ENCODE results near the gene CADM2.
"Not testable (repeated sequence)": the region's sequence is repeated elsewhere in the genome, so short reads cannot be mapped to it uniquely, and the experiment has no call there.

The CADM2 gene

DNA sequence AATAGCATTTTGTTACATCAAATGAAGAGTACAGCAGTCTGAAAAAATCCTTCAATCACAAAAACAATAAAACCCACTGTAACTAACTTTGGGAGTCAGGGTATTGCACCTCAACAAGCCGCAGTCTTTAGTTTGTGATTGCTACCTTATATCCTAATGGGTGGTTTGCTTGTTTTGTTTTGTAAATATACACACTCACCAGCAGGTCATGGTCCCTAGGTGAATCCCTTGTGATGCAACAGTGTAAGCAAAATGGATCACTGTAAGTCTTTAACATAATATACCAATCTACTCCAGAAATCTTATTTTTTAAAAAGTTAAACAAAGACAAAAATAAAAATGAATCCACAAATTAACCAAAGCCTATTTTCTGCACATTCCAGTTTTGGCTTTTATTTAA is 749.5 kb downstream of the CADM2 start:
- not testable (repeated sequence) for DNase-seq

DNA sequence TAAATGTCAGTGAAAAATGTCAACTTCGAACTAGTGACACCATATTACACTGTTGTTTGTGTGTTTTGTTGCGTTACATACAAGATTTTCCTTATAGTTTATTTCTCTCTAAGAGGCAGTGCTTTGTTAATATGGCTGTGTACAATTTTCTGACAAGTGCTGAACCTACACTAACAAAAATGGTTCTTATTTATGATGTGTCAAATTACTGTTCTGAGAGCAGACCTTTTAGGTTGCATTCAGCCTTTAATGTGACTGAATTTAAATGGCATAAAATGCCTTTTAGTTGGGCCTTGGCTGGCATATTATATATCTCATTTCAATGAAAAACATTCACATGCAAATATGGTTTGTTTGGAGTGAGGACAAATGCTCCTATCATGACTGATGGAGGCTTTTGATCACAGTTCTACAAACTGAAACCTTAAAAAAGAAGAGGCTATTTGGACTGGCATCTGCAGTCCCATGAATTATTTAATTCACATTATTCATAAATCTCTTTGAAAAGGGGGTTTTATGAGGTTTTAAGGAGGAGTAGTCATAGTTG is 750.6 kb downstream of the CADM2 start:
- peak; percentile 62 for DNase-seq

DNA sequence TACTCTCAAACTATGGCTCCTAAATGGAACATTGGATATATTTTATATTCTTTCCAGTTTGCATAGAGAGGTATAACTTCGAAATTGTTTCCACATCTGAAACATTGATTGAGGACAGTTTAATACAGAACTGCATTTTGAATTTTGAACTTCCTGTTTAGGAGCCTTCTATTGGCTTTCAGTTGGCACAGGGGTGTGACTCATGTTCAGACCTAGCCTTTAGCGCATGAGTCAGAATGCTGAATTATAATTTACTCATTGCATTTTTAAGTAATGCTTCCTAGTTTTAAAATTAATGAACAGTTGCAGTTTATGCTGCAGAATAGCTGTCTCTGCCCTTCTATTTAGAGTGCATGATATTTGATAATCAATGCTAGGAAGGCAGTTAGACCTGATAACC is 751.7 kb downstream of the CADM2 start:
- no peak for DNase-seq

DNA sequence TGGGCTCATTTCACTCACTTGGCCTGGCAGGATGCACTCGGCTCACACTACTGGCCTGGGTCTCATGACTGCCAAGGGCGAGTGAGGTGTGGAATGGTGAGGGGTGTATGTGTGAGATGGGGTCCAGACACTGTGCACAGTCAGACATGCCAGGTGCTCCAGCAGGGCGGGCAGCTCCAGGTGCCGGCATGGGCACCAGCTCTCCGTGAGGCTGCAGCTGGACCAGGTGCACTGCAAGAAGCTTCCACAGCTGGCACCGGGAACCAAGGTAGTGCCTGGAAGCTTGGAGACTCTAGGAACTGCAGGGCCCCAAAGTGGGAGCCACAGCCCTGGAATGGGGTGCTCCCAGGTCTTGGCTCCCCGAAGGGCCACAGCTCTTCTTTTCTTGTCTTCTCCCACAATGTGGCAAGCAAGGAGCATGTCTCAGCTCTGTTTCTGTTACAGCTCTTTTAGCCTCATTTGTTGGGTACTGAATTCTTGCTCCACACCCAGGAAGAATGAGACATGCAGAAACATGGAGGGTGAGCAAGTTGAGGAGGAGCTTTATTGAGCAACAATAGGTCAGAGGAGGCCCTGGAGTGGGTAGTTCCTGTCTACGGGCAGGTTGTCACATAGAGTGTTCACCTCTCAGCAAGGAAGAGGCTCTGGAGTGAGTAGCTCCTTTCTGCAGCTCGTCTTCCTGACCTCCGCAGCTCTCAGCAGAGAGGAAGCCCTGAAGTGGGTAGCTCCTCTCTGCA is 762.8 kb downstream of the CADM2 start:
- no peak for DNase-seq

DNA sequence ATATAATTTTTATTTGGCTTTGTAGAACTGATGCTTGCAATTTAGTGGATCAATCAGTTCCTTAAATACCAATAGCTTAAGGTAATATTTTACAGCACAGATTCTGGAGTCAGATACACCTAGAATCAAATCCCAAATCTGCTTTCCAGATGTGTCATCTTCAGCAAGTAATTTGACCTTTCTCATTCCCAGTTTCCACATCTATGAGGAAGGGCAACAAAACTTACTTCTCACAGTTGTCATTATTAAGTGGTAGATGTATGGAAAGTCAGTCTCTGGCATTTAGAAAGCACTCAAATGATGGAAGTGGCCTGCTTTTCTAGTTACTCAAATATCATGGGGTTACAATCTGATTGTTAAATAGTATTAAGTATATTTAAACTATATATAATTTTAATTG is 767.0 kb downstream of the CADM2 start:
- DNase-seq = no peak

DNA sequence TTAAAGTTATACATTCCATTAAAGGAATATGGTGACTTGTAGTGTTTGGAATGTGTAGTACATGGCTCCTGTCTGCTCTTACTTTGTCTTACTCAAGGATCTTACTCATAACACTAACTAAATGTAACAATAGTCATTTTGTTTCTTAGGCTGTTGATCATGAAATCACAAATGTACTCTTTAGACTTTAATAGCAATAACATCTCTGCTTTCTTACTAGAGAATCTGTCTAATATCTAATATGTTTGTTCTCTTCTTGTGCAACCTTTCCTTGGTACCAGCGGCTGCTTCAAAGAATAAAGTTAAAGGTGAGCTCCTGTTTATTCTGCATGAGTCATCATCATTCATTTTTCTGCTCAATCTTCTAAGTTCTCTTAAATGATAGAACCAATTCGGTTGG is 767.5 kb downstream of the CADM2 start:
- DNase-seq = no peak

DNA sequence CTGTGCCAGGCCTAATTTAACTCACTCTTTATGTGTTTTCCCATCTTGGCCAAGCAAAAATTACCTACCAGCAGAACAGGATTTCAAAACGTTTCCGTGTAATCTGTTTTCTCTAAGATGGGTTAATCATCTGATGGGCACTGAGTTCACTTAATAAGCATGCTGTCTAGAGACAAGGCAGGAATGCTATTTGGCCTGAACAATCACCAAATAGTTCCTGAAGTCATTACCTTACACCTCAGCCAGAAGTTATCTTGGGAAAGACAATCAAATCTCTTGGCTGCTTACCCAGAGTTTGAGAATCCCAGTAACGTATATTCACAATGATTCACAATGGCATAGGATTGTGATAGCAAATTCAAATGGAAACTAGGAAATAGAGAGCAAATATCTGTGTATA is 779.1 kb downstream of the CADM2 start:
- DNase-seq = no peak

DNA sequence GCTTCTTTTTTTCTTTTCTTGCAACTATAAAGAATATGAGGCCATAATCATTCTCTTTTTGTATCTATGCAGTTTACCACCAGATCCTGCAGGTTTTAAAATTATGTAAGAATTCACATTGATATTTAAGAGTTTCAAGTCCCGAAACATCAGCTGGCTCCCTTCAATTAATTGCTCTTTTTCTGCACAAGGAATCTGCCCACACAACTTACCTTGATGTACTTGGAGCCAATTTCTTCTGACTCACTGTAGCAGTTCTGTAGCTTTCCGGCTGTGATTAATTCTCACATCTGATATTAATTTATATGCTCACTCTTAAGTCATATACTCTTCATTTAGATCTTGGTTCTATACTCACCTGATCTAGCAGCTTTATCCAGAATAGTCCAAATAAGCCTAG is 781.8 kb downstream of the CADM2 start:
- no peak for DNase-seq

DNA sequence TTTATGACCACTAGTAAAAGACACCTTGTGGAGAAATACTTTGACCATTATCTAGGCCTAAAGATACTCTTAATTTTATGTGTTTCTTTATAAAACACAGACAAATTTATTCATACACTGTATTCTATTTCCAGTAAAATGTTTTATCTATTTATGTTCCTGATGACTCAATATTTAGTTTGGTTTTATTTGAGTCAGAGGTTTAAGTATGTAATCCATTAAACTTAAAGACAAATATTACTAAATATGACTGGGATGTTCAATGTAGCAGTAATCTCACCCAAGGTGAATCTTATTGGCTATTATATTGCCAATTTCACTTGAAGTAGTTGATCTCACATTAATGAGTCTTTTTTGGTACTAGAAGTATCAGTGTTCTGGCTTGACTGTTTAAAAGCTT is 799.7 kb downstream of the CADM2 start:
- no peak for DNase-seq

DNA sequence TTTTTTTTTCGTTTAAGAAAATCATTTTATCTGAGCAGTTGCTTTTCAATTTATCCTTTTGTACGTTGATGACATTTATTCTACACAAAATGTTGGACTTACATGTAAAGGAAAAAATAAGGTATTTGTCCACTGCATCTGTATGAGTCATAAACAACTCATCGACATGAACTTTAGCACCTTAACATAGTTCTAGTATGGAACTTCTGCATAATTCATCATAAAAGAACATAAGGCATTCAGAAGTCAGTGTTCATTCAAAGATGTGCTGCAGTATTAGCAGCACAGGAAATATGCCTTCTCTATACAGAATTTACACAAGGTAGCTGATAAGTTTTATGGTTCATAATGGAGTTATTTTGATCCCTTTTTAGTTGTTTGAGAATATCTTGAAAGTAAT is 801.6 kb downstream of the CADM2 start:
- DNase-seq = no peak

DNA sequence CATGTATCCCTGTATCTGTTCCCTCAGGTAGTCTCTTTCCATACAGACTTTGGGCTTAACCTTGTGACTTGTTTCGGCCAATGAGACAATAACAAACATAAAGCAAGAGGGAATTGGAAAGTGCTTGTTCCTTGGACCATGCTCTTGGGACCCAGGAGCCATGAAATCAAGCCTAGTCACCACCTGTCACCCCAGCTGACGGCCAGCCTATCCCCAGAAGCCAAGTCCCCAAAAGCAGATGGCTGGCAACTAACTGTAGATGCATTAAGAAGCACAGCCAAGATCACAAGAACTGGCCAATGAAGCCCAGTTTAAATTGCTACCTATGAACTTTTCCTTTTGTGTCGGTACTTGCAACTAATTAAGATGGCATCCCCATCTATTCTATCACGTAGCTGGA is 822.0 kb downstream of the CADM2 start:
- DNase-seq = no peak

DNA sequence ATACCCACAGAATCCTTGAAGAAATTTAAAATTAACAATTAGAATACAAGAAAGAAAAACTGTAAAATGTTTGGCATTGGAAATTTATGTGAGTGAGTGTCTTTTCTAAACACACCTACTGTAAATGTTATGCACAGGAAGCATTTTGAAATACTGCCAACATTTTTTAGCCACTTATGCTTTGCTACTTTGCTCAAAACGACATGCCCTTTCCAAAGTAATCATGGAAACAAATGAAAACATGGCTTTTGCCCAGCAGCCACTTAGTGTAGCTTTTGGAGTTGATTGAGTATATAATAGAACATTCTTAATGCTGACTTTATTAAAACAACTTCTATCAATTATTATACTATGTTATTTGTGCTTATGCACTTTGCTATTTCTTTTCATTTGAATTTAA is 823.0 kb downstream of the CADM2 start:
- peak; percentile 82 for DNase-seq

DNA sequence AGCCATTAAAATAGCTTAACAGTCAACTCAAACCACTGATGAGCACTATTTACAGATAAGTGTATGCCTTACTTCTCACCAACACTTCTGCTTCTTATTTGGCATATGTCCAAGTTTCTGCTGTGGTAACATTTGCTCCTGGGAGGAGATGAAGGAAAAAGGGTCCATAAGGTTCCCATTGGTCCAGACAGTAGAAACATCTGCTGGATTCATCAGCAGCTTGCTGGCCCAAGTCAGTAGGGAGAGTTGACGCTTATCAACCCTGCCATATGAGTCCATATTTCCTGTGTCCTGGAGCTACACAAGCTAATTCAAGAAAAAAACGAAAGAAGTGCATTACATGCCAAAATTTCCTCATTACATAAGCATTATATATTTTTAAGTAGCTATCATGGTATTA is 824.5 kb downstream of the CADM2 start:
- peak; percentile 2 for DNase-seq

DNA sequence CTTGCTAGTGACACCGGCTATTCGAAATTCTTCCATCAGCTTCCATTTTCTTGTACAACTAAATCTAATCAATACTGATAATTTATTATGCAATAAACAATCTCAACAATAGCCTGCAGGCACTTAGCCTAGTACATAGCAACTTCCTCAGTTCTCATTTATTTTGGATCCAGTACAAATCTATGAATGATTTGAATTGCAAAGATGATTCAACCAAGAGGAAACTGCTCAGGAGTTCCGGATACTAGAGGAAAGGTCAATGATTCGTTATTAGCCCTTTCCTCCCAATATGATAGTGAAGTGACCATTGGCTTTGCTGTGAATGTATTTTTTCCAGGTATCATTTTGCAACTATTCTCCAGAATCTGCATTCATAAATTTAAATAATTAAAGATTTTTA is 827.0 kb downstream of the CADM2 start:
- DNase-seq = no peak

DNA sequence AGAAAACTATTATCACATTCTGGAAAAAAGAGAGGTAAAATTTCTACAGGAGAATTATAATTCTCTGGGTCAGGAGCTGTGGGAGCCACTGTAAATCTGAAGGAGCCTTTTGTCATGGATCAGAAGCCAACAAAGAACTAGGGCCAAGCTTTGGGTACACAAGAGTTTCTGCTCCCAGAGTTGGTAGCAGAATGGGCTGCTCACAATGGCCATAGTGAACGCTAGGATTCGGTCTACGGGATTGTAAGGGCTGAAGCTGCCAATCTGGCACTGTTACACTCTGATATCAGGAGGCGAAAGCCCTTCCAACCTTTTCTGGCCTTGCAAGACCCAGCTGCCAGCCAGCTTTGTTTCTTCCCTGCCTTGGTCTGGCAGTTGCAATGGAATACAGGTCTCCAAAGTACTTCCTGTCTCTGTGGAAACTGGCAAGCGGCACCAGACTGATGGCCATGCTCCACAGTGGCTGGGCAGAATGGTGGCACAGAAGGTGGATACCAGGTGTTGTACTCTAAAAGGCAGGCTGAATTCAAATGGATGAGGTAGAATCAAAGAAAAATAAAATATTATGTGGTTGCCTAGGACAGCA is 831.7 kb downstream of the CADM2 start:
- DNase-seq = no peak

DNA sequence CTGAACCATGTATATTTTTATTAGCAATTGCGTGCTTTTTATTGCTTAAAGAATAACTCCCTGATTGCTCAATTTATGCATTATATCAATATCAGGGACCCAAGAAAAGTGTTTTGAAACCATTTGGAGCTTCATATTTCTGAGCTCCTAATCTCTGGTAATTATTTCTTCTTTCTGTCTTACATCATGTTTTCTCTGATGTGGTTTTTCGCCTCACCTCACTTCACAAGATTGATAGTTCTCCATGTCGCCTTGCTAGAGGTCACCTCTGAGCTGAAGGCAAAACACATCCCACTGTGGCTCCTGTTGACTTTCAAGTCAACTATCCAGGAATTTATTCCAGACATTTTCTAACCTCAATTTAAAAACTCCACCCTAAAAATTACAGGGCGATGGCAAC is 837.4 kb downstream of the CADM2 start:
- DNase-seq = no peak

DNA sequence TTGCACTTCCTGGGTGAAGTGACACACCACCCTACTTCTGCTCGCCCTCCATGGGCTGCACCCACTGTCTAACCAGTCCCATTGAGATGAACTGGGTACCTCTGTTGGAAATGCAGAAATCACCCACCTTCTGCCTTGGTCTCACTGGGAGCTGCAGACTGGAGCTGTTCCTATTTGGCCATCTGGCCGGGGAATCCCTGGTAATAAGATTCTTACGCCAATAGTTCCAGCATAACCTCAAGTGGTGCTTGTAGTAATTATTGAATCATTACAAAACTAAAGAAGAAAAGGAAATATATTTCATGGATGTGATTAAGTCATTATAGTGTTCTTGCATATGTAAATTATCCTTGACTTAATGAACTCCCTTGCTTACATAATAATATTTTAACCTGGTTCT is 841.9 kb downstream of the CADM2 start:
- DNase-seq = peak; percentile 13

DNA sequence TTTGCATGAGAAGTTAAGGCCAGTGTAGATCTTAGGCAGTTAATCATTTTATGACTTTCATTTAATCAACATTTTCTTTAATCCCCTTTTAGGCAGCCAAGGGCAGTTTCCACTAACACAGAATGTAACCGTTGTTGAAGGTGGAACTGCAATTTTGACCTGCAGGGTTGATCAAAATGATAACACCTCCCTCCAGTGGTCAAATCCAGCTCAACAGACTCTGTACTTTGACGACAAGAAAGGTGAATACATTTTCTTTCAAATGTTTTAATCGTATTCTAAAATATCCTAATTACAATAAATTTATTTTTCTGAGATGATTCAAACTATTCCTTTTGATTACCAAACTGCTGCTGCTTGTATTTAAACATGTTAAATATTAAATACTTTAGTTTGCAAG is 843.2 kb downstream of the CADM2 start:
- peak; percentile 46 for DNase-seq

DNA sequence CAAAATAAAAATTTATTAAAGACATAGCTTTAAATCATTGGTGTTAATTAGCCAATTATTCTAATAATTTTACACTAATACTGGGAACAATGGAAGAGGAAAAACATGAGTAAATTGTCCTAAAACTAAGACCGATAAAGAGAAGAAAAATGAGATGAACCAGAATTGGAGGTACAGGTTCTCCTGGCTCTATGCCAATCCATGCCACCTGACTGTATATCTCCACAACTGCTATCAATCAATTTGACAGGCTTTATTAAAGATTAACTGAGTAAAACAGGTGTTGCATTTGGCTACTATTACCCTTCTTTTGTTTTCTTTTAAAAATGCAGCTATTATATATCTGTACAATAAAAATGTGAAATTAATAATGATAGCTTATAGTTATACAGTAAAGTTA is 850.0 kb downstream of the CADM2 start:
- DNase-seq = peak; percentile 82

DNA sequence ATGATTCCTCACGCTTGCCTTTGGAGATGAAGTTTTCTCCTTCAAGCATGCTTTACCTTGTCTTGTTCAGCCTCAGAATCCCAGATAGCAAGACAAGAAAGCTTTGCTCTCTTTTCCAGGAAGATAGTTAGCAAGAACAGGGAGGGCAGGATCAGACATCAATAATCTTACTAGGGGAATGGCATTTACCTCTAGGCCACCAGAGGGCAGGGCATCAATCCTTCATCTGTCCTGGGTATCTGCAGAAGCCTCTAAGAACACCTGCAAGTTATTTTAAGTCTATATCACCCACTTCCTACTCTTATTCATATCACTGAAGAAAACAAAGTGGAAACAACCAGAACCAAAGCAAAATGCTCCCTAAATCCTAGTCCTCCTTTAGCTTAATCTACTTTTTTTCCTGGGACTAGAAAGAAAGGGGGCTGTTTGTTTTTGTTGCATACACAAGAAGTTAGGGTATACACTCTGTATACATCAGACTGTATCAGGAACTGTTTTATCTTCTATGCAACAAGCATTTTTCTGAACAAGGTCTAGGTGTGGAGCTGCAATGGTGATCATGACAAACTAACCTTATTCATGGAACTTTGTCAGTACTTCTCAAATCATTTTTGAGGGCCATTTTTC is 862.5 kb downstream of the CADM2 start:
- peak; percentile 40 for DNase-seq

DNA sequence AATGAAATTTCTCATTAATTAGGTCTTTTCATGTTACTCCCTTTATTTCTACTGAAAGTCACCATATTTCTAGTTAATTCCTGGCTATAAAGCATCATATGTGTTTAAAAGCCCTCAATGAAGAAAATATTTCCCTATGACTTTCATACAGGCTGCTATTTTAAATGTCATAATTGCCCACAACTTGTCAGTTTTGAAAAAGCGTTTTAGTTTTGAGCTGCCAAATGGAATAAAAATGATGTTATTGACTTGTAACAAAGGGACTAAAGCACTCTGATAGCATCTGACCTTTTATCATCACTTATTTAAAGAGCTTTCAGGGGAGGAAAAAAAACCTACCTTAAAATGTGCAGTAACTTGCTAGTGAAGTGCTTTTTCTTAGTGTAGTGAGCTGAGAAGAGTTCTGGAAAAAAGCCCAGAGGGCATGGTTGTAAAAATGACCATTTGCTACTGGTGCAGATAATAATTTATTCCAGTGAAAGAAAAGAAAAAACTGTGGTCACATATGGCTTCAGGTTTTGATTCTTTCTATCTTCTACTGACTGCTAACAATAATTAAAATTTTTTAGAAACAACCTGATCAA is 877.2 kb downstream of the CADM2 start:
- DNase-seq = peak; percentile 70

DNA sequence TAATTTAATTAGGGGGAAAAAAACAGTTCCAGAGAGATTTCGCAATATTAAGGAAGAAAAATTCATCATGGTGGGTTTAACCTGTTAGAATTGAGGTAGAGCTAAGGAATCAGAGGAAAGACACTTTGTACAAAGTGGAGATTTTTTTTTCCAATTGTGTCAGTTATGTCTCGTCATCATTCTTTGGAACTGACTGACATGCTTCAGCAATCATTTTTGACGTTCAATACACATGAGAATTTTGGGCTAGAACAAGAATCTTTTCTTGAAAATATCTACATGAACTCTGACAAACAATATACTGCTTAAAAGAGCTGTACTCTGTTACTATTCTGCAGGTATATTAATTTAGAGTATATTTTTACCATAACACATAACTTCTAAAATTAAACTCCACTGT is 878.6 kb downstream of the CADM2 start:
- DNase-seq = no peak

DNA sequence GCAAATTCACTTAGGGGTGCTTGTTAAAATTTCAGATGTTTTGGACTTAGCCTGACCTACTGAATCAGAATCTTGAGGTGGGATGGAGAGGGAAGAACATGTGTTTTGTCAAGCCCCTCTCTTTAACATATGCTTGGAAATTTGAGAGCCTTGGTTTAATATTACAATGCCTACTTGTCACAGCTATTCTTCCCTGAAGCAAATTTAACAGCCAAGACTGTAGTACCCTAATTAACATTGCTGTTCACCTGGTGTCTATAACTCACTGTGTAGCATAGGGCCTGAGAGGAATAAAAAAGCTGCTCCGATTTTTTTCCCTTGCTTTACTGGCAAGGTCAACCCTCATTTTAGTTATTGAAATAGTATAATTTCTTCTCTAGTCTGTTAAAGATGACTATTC is 880.1 kb downstream of the CADM2 start:
- DNase-seq = peak; percentile 90

DNA sequence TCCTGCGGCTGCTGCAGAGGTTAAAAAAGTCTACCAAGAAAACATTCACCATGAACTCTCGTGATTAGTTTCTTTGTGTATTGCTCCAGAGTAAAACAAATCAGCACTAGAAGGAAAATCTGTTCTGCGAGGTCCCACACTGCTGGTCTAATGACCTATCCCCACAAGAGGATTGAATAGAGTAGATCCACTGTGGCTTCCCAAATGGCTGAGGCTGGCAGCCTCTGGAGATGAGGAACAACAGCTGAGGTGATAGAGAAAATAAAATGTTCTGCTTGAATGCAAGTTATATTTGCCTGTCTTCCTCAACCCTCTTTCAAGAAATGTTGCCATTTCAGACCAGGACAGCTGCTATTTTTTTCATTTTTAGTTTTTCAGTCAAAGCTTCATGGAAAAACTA is 883.3 kb downstream of the CADM2 start:
- DNase-seq = no peak
